GM20000 (cell line): ENCODE results near the gene ACVR1B.
A peak's percentile ranks its signal among the peaks of the same experiment; 100 is the strongest.

ENCODE experiments used
- DNase-seq: peaks from one replicate; pipeline ENCODE4 v3.0.0; 2012; ENCODE audit warnings: low spot score
- CTCF ChIP-seq: IDR thresholded peaks from 2 replicates; pipeline ENCODE4 v1.5.1; 2012; ENCODE audit warnings: mild to moderate bottlenecking, control low read depth; ENCODE audit errors: extremely low read depth, missing control alignments

Gene ACVR1B

DNA sequence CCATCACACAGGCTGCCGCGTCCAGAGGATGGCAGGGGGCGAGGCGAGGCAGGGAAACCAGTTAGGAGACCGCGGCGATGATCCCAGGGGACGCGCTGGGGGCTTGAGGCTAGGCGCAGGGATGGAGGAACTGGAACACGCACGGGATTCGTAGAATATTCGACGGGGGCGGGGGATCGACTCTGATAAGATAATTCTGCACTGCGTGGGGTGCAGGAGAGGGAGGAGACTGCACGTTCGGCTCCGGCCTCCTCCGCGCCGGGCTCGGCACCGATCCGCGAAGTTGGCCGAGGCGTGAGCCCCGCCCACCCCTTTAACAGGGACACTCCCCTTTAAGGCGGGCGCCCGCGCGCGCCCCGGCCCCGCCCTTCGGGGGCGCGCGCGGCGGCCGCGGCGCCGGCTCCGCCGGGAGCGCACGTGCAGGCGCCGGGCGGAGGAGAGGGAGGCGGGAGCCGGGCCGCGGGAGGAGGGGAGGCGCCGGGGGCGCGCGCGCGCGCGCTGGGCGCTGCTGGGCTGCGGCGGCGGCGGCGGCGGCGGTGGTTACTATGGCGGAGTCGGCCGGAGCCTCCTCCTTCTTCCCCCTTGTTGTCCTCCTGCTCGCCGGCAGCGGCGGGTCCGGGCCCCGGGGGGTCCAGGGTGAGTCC is at the start of gene ACVR1B:
Gene ACVR1B, plus strand, starts transcription at position 501 of the 644 bp plus-strand sequence. Its CDS starts 45 bp downstream, at position 546.
- peak; percentile 90 for DNase-seq
- no peak for TF ChIP-seq CTCF

- DNase-seq = no peak
- TF ChIP-seq CTCF = no peak
These were observed 49.6 kb upstream of the ACVR1B start for GRCh38 chr12:51901881-51902280.

GRCh38 chr12:51904951-51905470 is 46.5 kb upstream of the ACVR1B start:
- DNase-seq = no peak
- TF ChIP-seq CTCF = no peak

GRCh38 chr12:51905471-51906429 is 45.7 kb upstream of the ACVR1B start:
- no peak for TF ChIP-seq CTCF
- DNase-seq = no peak

GRCh38 chr12:51906430-51907082 is 44.9 kb upstream of the ACVR1B start:
- no peak for DNase-seq
- no peak for TF ChIP-seq CTCF

DNA sequence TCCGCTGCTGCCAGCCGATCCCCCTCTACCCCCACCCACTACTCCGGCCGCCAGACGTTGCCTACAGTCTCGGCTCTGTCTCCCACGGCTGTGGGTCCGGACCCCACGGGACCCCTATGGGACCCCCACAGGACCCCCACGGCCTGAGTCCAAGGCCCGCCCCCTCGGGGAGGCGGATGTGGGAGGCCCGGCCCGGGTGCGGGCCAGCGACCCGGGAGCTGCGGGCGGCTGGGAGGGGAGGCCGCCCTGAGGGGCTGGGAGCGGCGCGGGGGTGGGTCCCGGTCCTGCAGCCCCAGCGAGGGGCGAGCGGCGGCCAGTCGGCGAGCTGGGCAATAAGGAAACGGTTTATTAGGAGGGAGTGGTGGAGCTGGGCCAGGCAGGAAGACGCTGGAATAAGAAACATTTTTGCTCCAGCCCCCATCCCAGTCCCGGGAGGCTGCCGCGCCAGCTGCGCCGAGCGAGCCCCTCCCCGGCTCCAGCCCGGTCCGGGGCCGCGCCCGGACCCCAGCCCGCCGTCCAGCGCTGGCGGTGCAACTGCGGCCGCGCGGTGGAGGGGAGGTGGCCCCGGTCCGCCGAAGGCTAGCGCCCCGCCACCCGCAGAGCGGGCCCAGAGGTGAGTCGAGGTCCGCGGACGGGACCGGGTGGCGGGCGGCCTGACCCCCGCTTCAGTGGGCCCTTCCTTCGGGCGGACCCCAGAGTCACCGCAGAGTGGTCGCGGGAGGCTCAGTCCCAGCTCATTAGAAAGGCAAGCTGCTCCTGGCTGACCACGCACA is 44.2 kb upstream of the ACVR1B start, which contains the start of gene ACVRL1:
Gene ACVRL1, plus strand, starts transcription at position 422 of the 773 bp plus-strand sequence. CDS start 4,971 bp downstream, outside the sequence.
- TF ChIP-seq CTCF = no peak
- peak; percentile 31 for DNase-seq
